Measurements from ENCODE around the gene TMED10.
"Not testable (repeated sequence)": the region's sequence is repeated elsewhere in the genome, so short reads cannot be mapped to it uniquely, and the experiment has no call there.

TMED10 gene

GRCh38 chr14:75158843-75159614 lies 17.4 kb downstream of the TMED10 start:
- peaks cover 10% of the 10 kb centered on the region for H3K36me3 Mint-ChIP-seq
- CTCF ChIA-PET = no interaction called here
- H3K27ac Mint-ChIP-seq = peak overlapping the region; percentile 9
- H3K9me3 Mint-ChIP-seq = no peaks in the 10 kb centered on the region
- H3K4me1 Mint-ChIP-seq = peaks cover 51% of the 10 kb centered on the region
- no peak for DNase-seq
- no peaks in the 10 kb centered on the region for H3K27me3 Mint-ChIP-seq
- H3K4me3 Mint-ChIP-seq = no peak overlapping the region

- Mint-ChIP-seq H3K27ac (peak overlapping the region; percentile 29), H3K9me3 (no peaks in the 10 kb centered on the region), H3K36me3 (peaks cover 12% of the 10 kb centered on the region), H3K4me3 (no peak overlapping the region), H3K4me1 (peaks cover 56% of the 10 kb centered on the region), H3K27me3 (no peaks in the 10 kb centered on the region)
- DNase-seq = peak; percentile 40
- CTCF ChIA-PET = no interaction called here
Observed at GRCh38 chr14:75156901-75157300, 19.5 kb downstream of the TMED10 start.

DNA sequence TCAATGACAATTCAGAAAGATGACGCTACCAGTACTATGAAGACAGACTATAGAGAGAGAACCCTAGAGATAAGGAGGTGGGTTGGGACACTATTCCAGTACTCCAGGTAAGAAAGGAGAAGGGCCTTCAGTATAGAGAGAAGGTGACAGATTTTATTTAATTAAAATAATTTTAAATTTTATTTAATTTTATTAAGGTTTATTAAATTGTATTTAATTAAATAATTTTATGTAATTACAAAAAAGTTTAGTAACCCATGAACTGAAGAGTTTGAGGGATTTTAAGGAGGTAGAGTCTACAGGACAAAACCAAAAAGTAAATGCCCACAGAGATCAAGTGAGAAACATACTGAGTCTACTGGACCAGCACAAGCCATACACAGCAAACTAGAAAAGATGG lies 20.3 kb downstream of the TMED10 start:
- Mint-ChIP-seq H3K9me3 (no peaks in the 10 kb centered on the region), H3K36me3 (peaks cover 18% of the 10 kb centered on the region), H3K4me3 (no peak overlapping the region), H3K27ac (no peak overlapping the region), H3K27me3 (no peaks in the 10 kb centered on the region), H3K4me1 (peaks cover 50% of the 10 kb centered on the region)
- DNase-seq = no peak
- CTCF ChIA-PET = no interaction called here

DNA sequence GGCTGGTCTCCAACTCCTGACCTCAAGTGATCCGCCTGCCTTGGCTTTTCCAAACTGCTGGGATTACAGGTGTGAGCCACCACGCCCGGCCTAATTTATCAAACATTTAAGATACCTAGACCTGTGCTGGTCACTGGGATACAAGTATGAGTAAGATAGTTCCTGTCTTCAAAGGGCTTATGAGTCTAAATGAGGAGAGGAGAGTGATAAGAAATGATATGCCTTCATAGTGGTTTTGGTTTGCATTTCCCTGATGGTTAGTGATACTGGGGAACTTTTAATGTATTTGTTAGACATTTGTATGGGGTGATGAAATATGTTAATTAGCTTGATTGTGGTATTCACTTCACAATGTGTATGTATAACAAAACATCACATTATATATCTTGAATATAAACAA lies 21.2 kb downstream of the TMED10 start:
- CTCF ChIA-PET = no interaction called here
- Mint-ChIP-seq H3K4me1 (peaks cover 43% of the 10 kb centered on the region), H3K4me3 (no peak overlapping the region)

GRCh38 chr14:75153295-75153694 lies 23.1 kb downstream of the TMED10 start:
- H3K36me3 Mint-ChIP-seq = peaks cover 21% of the 10 kb centered on the region
- no peak overlapping the region for H3K4me3 Mint-ChIP-seq
- DNase-seq = no peak
- H3K27me3 Mint-ChIP-seq = no peaks in the 10 kb centered on the region
- H3K9me3 Mint-ChIP-seq = no peaks in the 10 kb centered on the region
- no peak overlapping the region for H3K27ac Mint-ChIP-seq
- peaks cover 31% of the 10 kb centered on the region for H3K4me1 Mint-ChIP-seq
- CTCF ChIA-PET = interaction anchor here (0.6 to 1.5 kb wide), 2 partner anchors 152 to 213 kb away, joined by 3 to 4 read pairs; no protein-coding TSS in a partner anchor

More for the DNA sequence above, 21.2 kb downstream of the TMED10 start:
- H3K36me3 Mint-ChIP-seq = peaks cover 18% of the 10 kb centered on the region
- DNase-seq = no peak
- H3K27me3 Mint-ChIP-seq = no peaks in the 10 kb centered on the region
- no peak overlapping the region for H3K27ac Mint-ChIP-seq
- no peaks in the 10 kb centered on the region for H3K9me3 Mint-ChIP-seq

DNA sequence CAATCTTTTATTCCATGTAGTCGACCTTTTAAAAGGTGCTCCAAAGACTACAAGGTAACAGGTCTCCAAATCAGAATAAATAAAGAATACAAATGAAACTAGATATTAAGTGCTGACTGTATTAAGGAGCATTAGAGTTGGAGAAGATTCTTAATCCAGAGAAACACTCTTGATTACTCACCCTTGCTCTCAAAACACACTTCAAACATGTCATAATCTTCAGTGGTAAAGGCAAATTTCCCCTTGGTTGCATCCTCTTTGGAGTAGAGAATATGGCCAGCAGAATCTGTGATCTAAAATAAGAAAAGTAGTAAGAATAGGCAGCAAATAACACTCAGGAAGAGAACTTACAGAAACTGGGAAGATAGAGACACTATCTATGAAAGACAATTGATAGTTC lies 24.6 kb downstream of the TMED10 start:
- Mint-ChIP-seq H3K4me1 (peaks cover 27% of the 10 kb centered on the region), H3K27me3 (no peaks in the 10 kb centered on the region), H3K4me3 (no peak overlapping the region), H3K36me3 (peaks cover 20% of the 10 kb centered on the region), H3K9me3 (no peaks in the 10 kb centered on the region), H3K27ac (no peak overlapping the region)
- CTCF ChIA-PET = no interaction called here
- no peak for DNase-seq

DNA sequence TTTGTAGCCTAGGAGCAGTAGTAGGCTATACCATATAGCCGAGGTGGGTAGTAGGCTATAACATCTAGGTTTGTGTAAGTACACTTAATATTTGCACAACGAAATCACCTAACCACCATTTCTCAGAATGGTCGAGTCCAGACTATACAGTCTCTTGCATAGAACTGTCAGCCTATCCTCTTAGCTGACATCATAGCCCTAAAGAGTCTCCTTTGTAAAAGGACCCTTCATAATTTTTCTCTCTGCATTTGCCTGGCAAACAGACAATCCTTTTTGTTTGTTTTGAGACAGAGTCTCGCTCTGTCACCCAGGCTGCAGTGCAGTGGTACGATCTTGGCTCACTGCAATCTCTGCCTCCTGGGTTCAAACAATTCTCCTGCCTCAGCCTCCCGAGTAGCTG lies 25.8 kb downstream of the TMED10 start:
- H3K36me3 Mint-ChIP-seq = peaks cover 29% of the 10 kb centered on the region
- H3K27me3 Mint-ChIP-seq = not testable (repeated sequence)

GRCh38 chr14:75150150-75150549 lies 26.3 kb downstream of the TMED10 start:
- Mint-ChIP-seq H3K27me3 (no peaks in the 10 kb centered on the region), H3K27ac (no peak overlapping the region), H3K36me3 (peaks cover 31% of the 10 kb centered on the region), H3K4me3 (no peak overlapping the region), H3K9me3 (no peaks in the 10 kb centered on the region), H3K4me1 (peaks cover 27% of the 10 kb centered on the region)
- no peak for DNase-seq
- CTCF ChIA-PET = no interaction called here

More for the DNA sequence above, 25.8 kb downstream of the TMED10 start:
- peaks cover 28% of the 10 kb centered on the region for H3K4me1 Mint-ChIP-seq
- CTCF ChIA-PET, H3K9me3 Mint-ChIP-seq, H3K27ac Mint-ChIP-seq, DNase-seq, H3K4me3 Mint-ChIP-seq: not testable (repeated sequence)

GRCh38 chr14:75147423-75148071 lies 28.9 kb downstream of the TMED10 start:
- Mint-ChIP-seq H3K27ac (no peak overlapping the region), H3K4me1 (peaks cover 41% of the 10 kb centered on the region), H3K4me3 (no peak overlapping the region), H3K36me3 (peaks cover 44% of the 10 kb centered on the region), H3K27me3 (no peaks in the 10 kb centered on the region), H3K9me3 (no peaks in the 10 kb centered on the region)
- no peak for DNase-seq
- CTCF ChIA-PET = no interaction called here

- no peak for DNase-seq
- CTCF ChIA-PET = interaction anchor here (0.8 to 3.4 kb wide), 4 partner anchors 102 to 161 kb away, joined by 3 to 13 read pairs (median 6); no protein-coding TSS in a partner anchor
- Mint-ChIP-seq H3K4me1 (peaks cover 50% of the 10 kb centered on the region), H3K9me3 (no peaks in the 10 kb centered on the region), H3K27ac (no peak overlapping the region), H3K36me3 (peaks cover 39% of the 10 kb centered on the region), H3K27me3 (no peaks in the 10 kb centered on the region), H3K4me3 (no peak overlapping the region)
Observed at GRCh38 chr14:75144944-75145343, 31.5 kb downstream of the TMED10 start.

DNA sequence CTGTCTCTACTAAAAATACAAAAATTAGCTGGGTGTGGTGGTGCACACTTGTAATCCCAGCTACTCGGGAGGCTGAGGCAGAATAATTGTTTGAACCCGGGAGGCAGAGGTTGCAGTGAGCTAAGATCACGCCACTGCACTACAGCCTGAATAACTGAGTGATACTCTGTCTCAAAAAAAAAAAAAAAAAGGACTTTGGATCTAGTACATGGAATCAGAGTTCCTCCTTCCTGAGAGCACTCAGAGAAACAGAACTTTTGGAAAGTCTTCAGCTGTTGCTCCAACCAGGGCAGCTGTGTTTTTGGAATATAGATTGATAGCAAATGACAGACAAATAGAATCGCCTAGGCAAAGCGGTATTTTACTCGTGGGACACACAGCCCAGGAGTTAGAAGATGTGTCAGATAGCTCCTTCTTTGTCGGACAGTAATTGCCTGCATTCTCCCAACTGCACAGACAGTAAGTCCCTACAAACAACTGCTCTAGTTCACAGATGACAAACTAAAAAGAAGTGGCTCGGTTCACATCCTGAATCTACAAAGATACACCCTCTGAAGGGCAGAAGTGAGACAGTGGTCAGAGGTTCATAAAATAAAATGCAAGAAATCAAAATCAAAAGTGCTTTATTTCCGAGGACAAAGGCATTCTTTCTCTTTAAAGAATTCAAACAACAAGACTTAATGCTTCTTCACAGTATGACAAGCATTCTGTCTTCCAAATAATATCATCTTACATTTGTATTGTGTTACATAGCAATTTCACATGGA lies 32.5 kb downstream of the TMED10 start:
- Mint-ChIP-seq H3K4me3 (no peak overlapping the region), H3K9me3 (no peaks in the 10 kb centered on the region), H3K36me3 (peaks cover 43% of the 10 kb centered on the region), H3K4me1 (peaks cover 60% of the 10 kb centered on the region), H3K27me3 (no peaks in the 10 kb centered on the region), H3K27ac (no peak overlapping the region)
- no peak for DNase-seq
- CTCF ChIA-PET = interaction anchor here (1.6 to 3.4 kb wide), 5 partner anchors 12 to 160 kb away, joined by 4 to 22 read pairs (median 8); no protein-coding TSS in a partner anchor

- DNase-seq = no peak
- no peak overlapping the region for H3K4me3 Mint-ChIP-seq
- H3K27me3 Mint-ChIP-seq = no peaks in the 10 kb centered on the region
- CTCF ChIA-PET = interaction anchor here (0.6 to 3.4 kb wide), 8 partner anchors 11 to 162 kb away, joined by 3 to 22 read pairs (median 8); no protein-coding TSS in a partner anchor
- H3K36me3 Mint-ChIP-seq = peaks cover 40% of the 10 kb centered on the region
- no peak overlapping the region for H3K27ac Mint-ChIP-seq
- H3K4me1 Mint-ChIP-seq = peaks cover 65% of the 10 kb centered on the region
- no peaks in the 10 kb centered on the region for H3K9me3 Mint-ChIP-seq
Observed at GRCh38 chr14:75142494-75142893, 33.9 kb downstream of the TMED10 start.

GRCh38 chr14:75141967-75142366 lies 34.4 kb downstream of the TMED10 start:
- CTCF ChIA-PET = interaction anchor here (0.9 to 2.8 kb wide), 8 partner anchors 10 to 162 kb away, joined by 3 to 22 read pairs (median 6); no protein-coding TSS in a partner anchor
- Mint-ChIP-seq H3K27ac (no peak overlapping the region), H3K36me3 (peaks cover 40% of the 10 kb centered on the region), H3K9me3 (no peaks in the 10 kb centered on the region), H3K4me1 (peaks cover 64% of the 10 kb centered on the region), H3K27me3 (no peaks in the 10 kb centered on the region), H3K4me3 (no peak overlapping the region)
- DNase-seq = peak; percentile 36

GRCh38 chr14:75141062-75141461 lies 35.4 kb downstream of the TMED10 start:
- peak overlapping the region; percentile 29 for H3K27ac Mint-ChIP-seq
- H3K4me1 Mint-ChIP-seq = peaks cover 59% of the 10 kb centered on the region
- no peak overlapping the region for H3K4me3 Mint-ChIP-seq
- peaks cover 32% of the 10 kb centered on the region for H3K36me3 Mint-ChIP-seq
- no peak for DNase-seq
- H3K9me3 Mint-ChIP-seq = no peaks in the 10 kb centered on the region
- CTCF ChIA-PET = interaction anchor here (0.9 to 2.8 kb wide), 5 partner anchors 10 to 163 kb away, joined by 3 to 14 read pairs (median 5); no protein-coding TSS in a partner anchor
- no peaks in the 10 kb centered on the region for H3K27me3 Mint-ChIP-seq
